H1 (cell line): ENCODE data around the gene XNDC1N. TPM values are rescaled to one million over a fixed set of nuclear protein-coding genes. Genes with fewer than 3 reads are reported as not detected.

Source experiments
- CTCF ChIA-PET: fragments of 300-600 bp; sonication (Branson Sonifier 250); formaldehyde crosslinking; loops from one replicate; lab custom pipeline; 2021; ENCODE audit not compliant: partially characterized antibody; lab: Charles Lee
- POLR2A ChIA-PET: fragments of 300-600 bp; sonication (Branson Sonifier 250); formaldehyde crosslinking; loops from one replicate; lab custom pipeline; 2021; ENCODE audit warnings: inconsistent platforms; ENCODE audit not compliant: partially characterized antibody; lab: Charles Lee
- DNase-seq, 2 experiments: peaks; one replicate each; pipeline versions ENCODE4 v3.0.0 to v3.0.0-alpha.2; 2010 to 2022; ENCODE audit warnings: low spot score in 2 of 2, low read depth in 1 of 2, mixed read lengths in 1 of 2
- FAIRE-seq: peaks from 2 replicates; lab custom pipeline; 2011; peaks lifted over from hg19 to GRCh38; lab: Jason Lieb, UNC
- H2AFZ ChIP-seq: 2 replicates; pipeline ENCODE4 v1.8.1; 2012; ENCODE audit warnings: low read length, inconsistent platforms
- H2AK5ac ChIP-seq: 2 replicates; pipeline ENCODE4 v1.6.1; 2013; ENCODE audit warnings: low read depth, low read length
- H2BK120ac ChIP-seq: replicated peaks from 2 replicates; pipeline ENCODE3; 2013; ENCODE audit warnings: low read depth, low read length, inconsistent platforms
- H2BK12ac ChIP-seq: 2 replicates; pipeline ENCODE4 v1.6.1; 2013; ENCODE audit warnings: low read depth, low read length
- H2BK15ac ChIP-seq: 2 replicates; pipeline ENCODE4 v1.6.1; 2013; ENCODE audit warnings: low read length
- H2BK20ac ChIP-seq: 2 replicates; pipeline ENCODE4 v1.6.1; 2013; ENCODE audit warnings: low read length
- H2BK5ac ChIP-seq: 2 replicates; pipeline ENCODE4 v1.6.1; 2013; ENCODE audit warnings: low read depth, low read length
- H3K14ac ChIP-seq: 2 replicates; pipeline ENCODE4 v1.6.1; 2013; ENCODE audit warnings: inconsistent platforms; ENCODE audit not compliant: insufficient read length
- H3K18ac ChIP-seq: 2 replicates; pipeline ENCODE4 v1.6.1; 2013; ENCODE audit warnings: low read length; ENCODE audit errors: extremely low read depth
- H3K23ac ChIP-seq: 2 replicates; pipeline ENCODE4 v1.6.1; 2013; ENCODE audit warnings: inconsistent platforms; ENCODE audit not compliant: insufficient read length
- H3K23me2 ChIP-seq: 2 replicates; pipeline ENCODE4 v1.6.1; 2013; ENCODE audit warnings: low read depth, low read length
- H3K27ac ChIP-seq: 2 replicates; pipeline ENCODE4 v1.6.1; 2011; ENCODE audit warnings: low read depth, low read length, inconsistent platforms
- H3K27me3 ChIP-seq, 4 experiments: replicated peaks in 1 of 4; 1 replicate in 1 of 4; 2 replicates in 3 of 4; pipeline versions ENCODE4 v1.6.1 to v1.8.1; 2011 to 2013; ENCODE audit warnings: low read length in 3 of 4, mild to moderate bottlenecking in 3 of 4, inconsistent platforms in 2 of 4, mixed read lengths in 2 of 4, moderate library complexity in 1 of 4; ENCODE audit not compliant: control insufficient read depth in 3 of 4, insufficient read depth in 3 of 4; ENCODE audit errors: extremely low read depth in 1 of 4
- H3K36me3 ChIP-seq, 4 experiments: 2 replicates each; pipeline versions ENCODE4 v1.6.1 to v1.8.1; 2011 to 2013; ENCODE audit warnings: mild to moderate bottlenecking in 4 of 4, low read length in 3 of 4, moderate library complexity in 2 of 4, control low read depth in 1 of 4, inconsistent platforms in 1 of 4; ENCODE audit not compliant: insufficient read depth in 4 of 4, control insufficient read depth in 2 of 4
- H3K4ac ChIP-seq: replicated peaks from 2 replicates; pipeline ENCODE3; 2013; ENCODE audit warnings: low read length, low read depth, mixed read lengths, inconsistent platforms; ENCODE audit not compliant: insufficient read length
- H3K4me1 ChIP-seq, 4 experiments: replicated peaks in 1 of 4; 1 replicate in 1 of 4; 2 replicates in 3 of 4; pipeline versions ENCODE4 v1.6.1 to v1.8.1; 2011 to 2013; ENCODE audit warnings: low read length in 3 of 4, inconsistent platforms in 2 of 4, mixed read lengths in 1 of 4; ENCODE audit not compliant: insufficient read depth in 4 of 4, control insufficient read depth in 3 of 4
- H3K4me2 ChIP-seq, 2 experiments: 2 replicates each; pipeline versions ENCODE4 v1.6.1 to v1.8.1; 2011 to 2013; ENCODE audit warnings: low read depth in 2 of 2, low read length in 2 of 2, control low read depth in 1 of 2, inconsistent platforms in 1 of 2, mild to moderate bottlenecking in 1 of 2; ENCODE audit not compliant: insufficient read depth in 1 of 2
- H3K4me3 ChIP-seq, 4 experiments: fragments of 200-600, 300-600 bp in 1 of 4; sonication (generic), shearing (Covaris generic), sonication (Bioruptor Twin) in 1 of 4; 2 replicates each; pipeline versions ENCODE4 v1.5.1 to v1.8.1; 2011 to 2016; ENCODE audit warnings: low read length in 4 of 4, low read depth in 3 of 4, control low read depth in 2 of 4, inconsistent platforms in 2 of 4, mild to moderate bottlenecking in 2 of 4, mixed read lengths in 1 of 4, moderate library complexity in 1 of 4; ENCODE audit not compliant: insufficient read depth in 2 of 4; ENCODE audit errors: extremely low read depth in 1 of 4
- H3K56ac ChIP-seq: replicated peaks from 2 replicates; pipeline ENCODE3; 2013; ENCODE audit warnings: low read depth, mild to moderate bottlenecking, mixed read lengths, low read length, inconsistent platforms; ENCODE audit not compliant: insufficient read length
- H3K79me1 ChIP-seq: 2 replicates; pipeline ENCODE4 v1.6.1; 2013; ENCODE audit warnings: low read depth, low read length, control low read depth
- H3K79me2 ChIP-seq, 2 experiments: 2 replicates each; pipeline versions ENCODE4 v1.6.1 to v1.8.1; 2012 to 2013; ENCODE audit warnings: low read length in 2 of 2, mild to moderate bottlenecking in 2 of 2, inconsistent platforms in 1 of 2; ENCODE audit not compliant: insufficient read depth in 2 of 2, control insufficient read depth in 1 of 2
- H3K9ac ChIP-seq, 4 experiments: replicated peaks in 1 of 4; 1 replicate in 1 of 4; 2 replicates in 3 of 4; pipeline versions ENCODE4 v1.6.1 to v1.8.1; 2011 to 2013; ENCODE audit warnings: low read depth in 3 of 4, low read length in 3 of 4, control low read depth in 2 of 4, mild to moderate bottlenecking in 2 of 4, moderate library complexity in 2 of 4, inconsistent platforms in 1 of 4; ENCODE audit errors: extremely low read depth in 1 of 4
- H3K9me3 ChIP-seq, 2 experiments: 2 replicates each; pipeline versions ENCODE4 v1.6.1 to v1.8.1; 2012 to 2013; ENCODE audit warnings: mild to moderate bottlenecking in 2 of 2, moderate library complexity in 2 of 2, control low read depth in 1 of 2, inconsistent platforms in 1 of 2, low read depth in 1 of 2, low read length in 1 of 2, mixed read lengths in 1 of 2; ENCODE audit not compliant: insufficient read depth in 2 of 2
- H4K20me1 ChIP-seq, 2 experiments: replicated peaks in 1 of 2; 2 replicates each; pipeline versions ENCODE3 to v1.8.1; 2011 to 2013; ENCODE audit warnings: inconsistent platforms in 2 of 2, low read length in 2 of 2, mild to moderate bottlenecking in 1 of 2; ENCODE audit not compliant: insufficient read depth in 2 of 2, control insufficient read depth in 1 of 2
- H4K5ac ChIP-seq: 2 replicates; pipeline ENCODE4 v1.6.1; 2013; ENCODE audit warnings: low read length, low read depth, mixed read lengths, inconsistent platforms; ENCODE audit not compliant: insufficient read length
- H4K8ac ChIP-seq: 2 replicates; pipeline ENCODE4 v1.8.0; 2013; ENCODE audit warnings: mild to moderate bottlenecking, moderate library complexity, low read length, inconsistent platforms; ENCODE audit not compliant: insufficient read depth; ENCODE audit errors: extremely low read depth
- H4K91ac ChIP-seq: replicated peaks from 2 replicates; pipeline ENCODE3; 2013; ENCODE audit warnings: low read length, mixed read lengths, inconsistent platforms; ENCODE audit not compliant: insufficient read length
- BACH1 ChIP-seq: IDR thresholded peaks from 2 replicates; pipeline ENCODE4 v1.6.1; 2012; ENCODE audit warnings: low read length, improper control_type of control experiment
- CHD1 ChIP-seq: IDR thresholded peaks from 2 replicates; pipeline ENCODE4 v1.6.1; 2012; ENCODE audit warnings: low read depth, low read length, improper control_type of control experiment
- KDM4A ChIP-seq: IDR thresholded peaks from one replicate; pipeline ENCODE4 v1.7.1; 2012; ENCODE audit warnings: low read depth, mild to moderate bottlenecking, moderate library complexity, low read length, inconsistent platforms; ENCODE audit not compliant: severe bottlenecking
- MAX ChIP-seq: IDR thresholded peaks from 2 replicates; pipeline ENCODE4 v1.6.1; 2012; ENCODE audit warnings: inconsistent platforms
- SP4 ChIP-seq: IDR thresholded peaks from 2 replicates; pipeline ENCODE4 v1.6.1; 2012; ENCODE audit warnings: low read length, inconsistent platforms
- WGBS, 2 experiments: shearing (Covaris generic) in 1 of 2; methylation state at CpG; one replicate each; pipeline versions ENCODE4 v1.1.6 to v1.1.7; 2013 to 2015; ENCODE audit warnings: low lambda C conversion rate in 2 of 2, mixed read lengths in 2 of 2, inconsistent platforms in 1 of 2, low coverage in 1 of 2, missing lambda C conversion rate in 1 of 2; ENCODE audit not compliant: insufficient replicate concordance in 2 of 2, insufficient coverage in 1 of 2, insufficient read length in 1 of 2; ENCODE audit errors: extremely low coverage in 1 of 2, missing lambda C conversion rate in 1 of 2; 5-methylcytosine and 5-hydroxymethylcytosine counted together
- polyA plus RNA-seq, 7 experiments: library from polyadenylated mRNA; depleted of rRNA in 3 of 7; stranded (reverse) in 5 of 7; unstranded in 2 of 7; fragments of >200 nt in 5 of 7; fragments of 200-250 nt in 2 of 7; gene quantifications; 1 replicate in 5 of 7; 2 replicates in 1 of 7; 4 replicates in 1 of 7; pipeline versions ENCODE4 v1.2.1 to v1.2.3, GENCODE V29; 2011 to 2013; ENCODE audit warnings: missing spikeins in 2 of 7, mixed read lengths in 2 of 7
- total RNA-seq: library from RNA; stranded (reverse); fragmentation: NEBNext Ultra II Directional; extraction: Animal tissue kit (Norgen Biotek cat#: 25700); gene quantifications from 2 replicates; pipeline ENCODE4 v1.2.1, GENCODE V29; 2021

The XNDC1N gene
- total and polyA plus RNA-seq, 2 of the 8 experiments (the other 6 are each of a cell fraction or from before 2014, with no cell fraction given): 5.8 to 7.5 TPM

- H3K9ac ChIP-seq: no peak overlapping the region
- peaks cover 0 to 78% of the 10 kb centered on the region in 2 experiments; a peak in 3 of 4 replicates for H3K79me2 ChIP-seq
- H4K20me1 ChIP-seq: peaks cover 0 to 8% of the 10 kb centered on the region in 2 experiments
- DNase-seq (no peak), FAIRE-seq (no peak)
- no peak overlapping the region for H2BK120ac ChIP-seq
- H3K27ac ChIP-seq: no peak overlapping the region
- CTCF ChIA-PET: no interaction called here
- no peak overlapping the region for H3K4me3 ChIP-seq
- H3K23me2 ChIP-seq: no peaks in the 10 kb centered on the region
- H3K56ac ChIP-seq: no peak overlapping the region
- WGBS, 2 experiments: 96% methylated on average over 6 of the region's 6 CpGs; no CpG with 5 or more reads in 1 of the 2 experiments
- H3K4me2 ChIP-seq: no peak overlapping the region
- H4K8ac ChIP-seq: no peak overlapping the region
- H2AFZ ChIP-seq: no peak overlapping the region
- H2BK20ac ChIP-seq: no peak overlapping the region
- no peaks in the 10 kb centered on the region for H3K9me3 ChIP-seq
- no peak overlapping the region for H4K5ac ChIP-seq
- no peak overlapping the region for H3K23ac ChIP-seq
- H3K79me1 ChIP-seq: peaks cover 9% of the 10 kb centered on the region
- H2BK12ac ChIP-seq: no peak overlapping the region
- no peak overlapping the region for H4K91ac ChIP-seq
- H3K4ac ChIP-seq: no peak overlapping the region
- no peaks in the 10 kb centered on the region for H3K27me3 ChIP-seq
- no peak overlapping the region for H2BK15ac ChIP-seq
- H3K4me1 ChIP-seq: no peaks in the 10 kb centered on the region
- POLR2A ChIA-PET: interaction anchor here (1.2 kb wide), 1 partner anchor 42 kb away, joined by 3 read pairs; no protein-coding TSS in a partner anchor
- no peak overlapping the region for H3K14ac ChIP-seq
- H3K36me3 ChIP-seq: no peaks in the 10 kb centered on the region
- H3K18ac ChIP-seq: no peak overlapping the region
- H2BK5ac ChIP-seq: no peak overlapping the region
- H2AK5ac ChIP-seq: no peak overlapping the region
- TF ChIP-seq MAX (no peak), CHD1 (no peak), SP4 (no peak), BACH1 (no peak), KDM4A (no peak)
These were observed 12.3 kb upstream of the XNDC1N start for GRCh38 chr11:71940561-71941219.
